Measurements from ENCODE around the gene SWSAP1.

Gene SWSAP1

GRCh38 chr19:11379857-11380350 lies 5.4 kb downstream of the SWSAP1 start:
- no peak overlapping the region for H3K27ac ChIP-seq (ENCODE audit: low read length)

DNA sequence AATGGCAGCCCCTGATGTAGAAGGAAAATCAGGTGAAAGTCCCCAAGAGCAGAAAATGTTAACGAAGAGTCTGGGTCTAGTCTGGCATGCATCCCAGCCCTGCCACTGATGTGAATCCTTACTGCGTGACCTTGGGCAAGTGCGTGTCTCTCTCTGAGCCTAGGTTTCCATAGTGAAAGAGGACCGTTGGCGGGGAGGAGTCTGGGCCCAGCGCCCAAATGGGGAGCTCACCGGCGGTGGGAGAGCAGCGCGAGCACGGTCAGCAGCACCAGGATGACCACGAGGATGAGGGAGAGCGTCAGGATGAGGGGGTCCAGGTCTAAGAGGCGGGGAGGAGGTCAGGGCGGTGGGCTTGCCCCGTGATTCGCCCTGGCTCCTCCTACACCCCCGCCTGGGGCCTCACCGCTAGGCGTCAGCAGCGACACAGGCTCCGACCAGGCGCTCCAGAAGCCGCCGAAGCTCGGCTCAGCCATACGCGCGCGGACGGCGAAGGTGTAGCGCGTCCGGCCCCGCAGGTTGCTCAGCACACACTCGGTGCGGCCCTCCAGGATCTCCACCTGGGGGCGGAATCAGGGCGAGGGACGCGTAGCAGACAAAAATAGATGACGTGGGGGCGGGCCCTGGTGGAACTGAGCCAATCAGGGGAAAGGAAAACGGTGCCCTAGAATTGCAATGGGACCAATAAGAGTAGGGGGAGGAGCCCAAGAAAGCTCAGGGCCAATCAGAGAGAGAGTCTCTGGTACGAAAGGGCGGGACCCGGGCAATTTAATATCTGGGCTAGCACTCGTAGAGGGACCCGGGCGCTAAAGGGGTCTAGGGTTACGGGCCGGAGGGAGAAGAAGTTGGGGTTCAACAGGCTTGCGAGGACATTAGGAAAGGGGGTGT lies 6.4 kb downstream of the SWSAP1 start:
- H3K27me3 ChIP-seq (ENCODE audit: control insufficient read depth in 1 of 2, insufficient read depth in 2 of 2, low read length in 2 of 2): peaks cover 19 to 23% of the 10 kb centered on the region in 2 donors
- peak overlapping the region; percentile 69 to 86 for H3K4me3 ChIP-seq (ENCODE audit: low read length in 2 of 2)
- peaks cover 49% of the 10 kb centered on the region for H3K4me1 ChIP-seq (ENCODE audit: control insufficient read depth, insufficient read depth, low read length)
- no peaks in the 10 kb centered on the region for H3K36me3 ChIP-seq (ENCODE audit: control insufficient read depth in 2 of 2, insufficient read depth in 2 of 2, low read length in 2 of 2)
- peak overlapping the region; percentile 61 to 86 for H3K9ac ChIP-seq (ENCODE audit: low read length in 2 of 2)
- H3K9me3 ChIP-seq (ENCODE audit: control insufficient read depth in 2 of 2, low read length in 2 of 2): no peaks in the 10 kb centered on the region
- peak overlapping the region; percentile 60 for H3K27ac ChIP-seq (ENCODE audit: low read length)

More at GRCh38 chr19:11379857-11380350, 5.4 kb downstream of the SWSAP1 start:
- Histone ChIP-seq H3K9me3 (ENCODE audit: control insufficient read depth in 2 of 2, low read length in 2 of 2) (no peaks in the 10 kb centered on the region), H3K9ac (ENCODE audit: low read length in 2 of 2) (peak overlapping the region; percentile 61 to 86), H3K27me3 (ENCODE audit: control insufficient read depth in 1 of 2, insufficient read depth in 2 of 2, low read length in 2 of 2) (peaks cover 19 to 23% of the 10 kb centered on the region in 2 donors), H3K4me1 (ENCODE audit: control insufficient read depth, insufficient read depth, low read length) (peaks cover 58% of the 10 kb centered on the region), H3K4me3 (ENCODE audit: low read length in 2 of 2) (peak overlapping the region in 1 of 2 donors; percentile 86), H3K36me3 (ENCODE audit: control insufficient read depth in 2 of 2, insufficient read depth in 2 of 2, low read length in 2 of 2) (no peaks in the 10 kb centered on the region)

GRCh38 chr19:11382898-11383705 lies 8.6 kb downstream of the SWSAP1 start:
- Histone ChIP-seq H3K36me3 (ENCODE audit: control insufficient read depth in 2 of 2, insufficient read depth in 2 of 2, low read length in 2 of 2) (no peaks in the 10 kb centered on the region), H3K9ac (ENCODE audit: low read length in 2 of 2) (no peak overlapping the region), H3K4me3 (ENCODE audit: low read length in 2 of 2) (peak overlapping the region in 1 of 2 donors; percentile 40), H3K9me3 (ENCODE audit: control insufficient read depth in 2 of 2, low read length in 2 of 2) (no peaks in the 10 kb centered on the region), H3K4me1 (ENCODE audit: control insufficient read depth, insufficient read depth, low read length) (peaks cover 32% of the 10 kb centered on the region), H3K27ac (ENCODE audit: low read length) (no peak overlapping the region), H3K27me3 (ENCODE audit: control insufficient read depth in 1 of 2, insufficient read depth in 2 of 2, low read length in 2 of 2) (peaks cover 19 to 23% of the 10 kb centered on the region in 2 donors)

DNA sequence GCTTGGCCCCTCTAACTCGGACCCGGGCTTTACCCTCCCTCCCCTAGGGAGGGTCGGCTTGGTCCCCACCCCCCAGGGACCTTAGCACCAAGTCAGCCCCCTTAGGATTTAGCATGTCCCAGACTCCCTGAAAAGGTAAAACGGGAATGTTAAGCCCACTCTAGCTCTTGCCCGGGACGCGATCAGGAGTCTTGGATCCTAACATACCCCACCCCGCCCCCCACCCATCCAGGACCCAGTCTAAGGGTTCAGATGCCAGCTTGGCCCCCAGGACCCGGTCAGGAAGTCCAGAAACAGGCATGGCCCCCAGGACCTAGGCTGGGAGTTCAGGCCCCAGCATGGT lies 9.2 kb downstream of the SWSAP1 start:
- H3K4me1 ChIP-seq (ENCODE audit: control insufficient read depth, insufficient read depth, low read length): peaks cover 27% of the 10 kb centered on the region
- no peak overlapping the region for H3K27ac ChIP-seq (ENCODE audit: low read length)
- peaks cover 19 to 23% of the 10 kb centered on the region in 2 donors for H3K27me3 ChIP-seq (ENCODE audit: control insufficient read depth in 1 of 2, insufficient read depth in 2 of 2, low read length in 2 of 2)
- H3K4me3 ChIP-seq (ENCODE audit: low read length in 2 of 2): peak overlapping the region in 1 of 2 donors; percentile 40
- H3K9ac ChIP-seq (ENCODE audit: low read length in 2 of 2): no peak overlapping the region
- H3K36me3 ChIP-seq (ENCODE audit: control insufficient read depth in 2 of 2, insufficient read depth in 2 of 2, low read length in 2 of 2): no peaks in the 10 kb centered on the region
- no peaks in the 10 kb centered on the region for H3K9me3 ChIP-seq (ENCODE audit: control insufficient read depth in 2 of 2, low read length in 2 of 2)

DNA sequence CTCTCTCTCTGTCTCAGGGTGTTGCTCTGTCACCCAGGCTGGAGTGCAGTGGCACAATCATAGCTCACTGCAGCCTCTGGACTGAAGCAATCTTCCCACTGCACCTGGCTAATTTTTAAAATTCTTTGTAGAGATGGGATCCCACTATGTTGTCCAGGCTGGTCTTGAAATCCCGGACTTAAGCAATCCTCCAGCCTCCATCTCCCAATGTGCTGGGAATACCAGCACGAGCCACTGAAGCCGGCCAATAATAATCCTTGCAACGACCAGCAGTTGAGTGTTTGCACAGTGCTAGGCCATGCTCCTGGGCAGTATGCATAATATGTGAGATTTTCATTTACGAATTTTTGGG lies 10.3 kb downstream of the SWSAP1 start:
- no peaks in the 10 kb centered on the region for H3K36me3 ChIP-seq (ENCODE audit: control insufficient read depth in 2 of 2, insufficient read depth in 2 of 2, low read length in 2 of 2)
- H3K4me1 ChIP-seq (ENCODE audit: control insufficient read depth, insufficient read depth, low read length): peaks cover 27% of the 10 kb centered on the region
- H3K9ac ChIP-seq (ENCODE audit: low read length in 2 of 2): no peak overlapping the region
- no peak overlapping the region for H3K27ac ChIP-seq (ENCODE audit: low read length)
- H3K4me3 ChIP-seq (ENCODE audit: low read length in 2 of 2): no peak overlapping the region
- no peaks in the 10 kb centered on the region for H3K9me3 ChIP-seq (ENCODE audit: control insufficient read depth in 2 of 2, low read length in 2 of 2)
- H3K27me3 ChIP-seq (ENCODE audit: control insufficient read depth in 1 of 2, insufficient read depth in 2 of 2, low read length in 2 of 2): peaks cover 19 to 23% of the 10 kb centered on the region in 2 donors

DNA sequence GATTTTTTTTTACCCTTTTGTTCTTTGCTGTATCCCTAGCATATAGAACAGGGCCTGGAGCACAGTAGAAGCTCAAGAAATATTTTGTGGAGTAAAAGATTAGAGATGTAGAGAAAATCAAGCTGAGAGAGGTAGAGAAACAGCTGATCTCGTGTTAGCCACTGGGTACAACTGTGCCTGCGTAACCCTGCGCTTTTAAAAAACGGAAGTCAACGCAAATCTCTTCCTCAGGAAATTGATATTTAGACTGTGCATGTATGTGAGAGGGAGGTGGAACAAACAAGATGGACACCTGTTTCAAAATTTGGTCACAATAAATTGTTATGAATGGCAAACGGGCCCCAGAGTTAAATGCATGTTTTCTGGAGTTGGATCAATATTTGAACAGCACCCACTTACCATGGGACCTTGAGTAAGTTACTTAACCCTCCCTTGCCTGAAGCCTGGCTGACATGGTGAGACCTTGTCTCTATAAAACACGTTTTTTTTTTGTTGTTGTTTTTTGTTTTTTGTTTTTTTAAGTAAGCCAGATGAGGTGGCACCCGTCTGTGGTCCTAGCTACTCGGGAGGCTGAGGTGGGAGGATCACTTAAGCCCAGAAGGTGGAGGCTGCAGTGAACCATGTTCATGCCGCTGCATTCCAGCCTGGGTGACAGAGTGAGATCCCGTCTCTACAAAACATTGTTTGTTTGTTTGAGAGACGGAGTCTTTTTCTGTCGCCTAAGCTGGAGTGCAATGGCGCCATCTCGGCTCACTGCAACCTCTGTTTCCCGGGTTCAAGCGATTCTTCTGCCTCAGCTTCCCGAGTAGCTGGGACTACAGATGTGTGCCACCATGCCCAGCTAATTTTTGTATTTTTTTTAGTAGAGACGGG lies 12.9 kb downstream of the SWSAP1 start:
- no peak overlapping the region for H3K9ac ChIP-seq (ENCODE audit: low read length in 2 of 2)
- H3K9me3 ChIP-seq (ENCODE audit: control insufficient read depth in 2 of 2, low read length in 2 of 2): peaks cover 0 to 6% of the 10 kb centered on the region in 2 donors
- H3K27ac ChIP-seq (ENCODE audit: low read length): no peak overlapping the region
- no peaks in the 10 kb centered on the region for H3K36me3 ChIP-seq (ENCODE audit: control insufficient read depth in 2 of 2, insufficient read depth in 2 of 2, low read length in 2 of 2)
- no peak overlapping the region for H3K4me3 ChIP-seq (ENCODE audit: low read length in 2 of 2)
- peaks cover 9% of the 10 kb centered on the region for H3K4me1 ChIP-seq (ENCODE audit: control insufficient read depth, insufficient read depth, low read length)
- peaks cover 13 to 18% of the 10 kb centered on the region in 2 donors for H3K27me3 ChIP-seq (ENCODE audit: control insufficient read depth in 1 of 2, insufficient read depth in 2 of 2, low read length in 2 of 2)

DNA sequence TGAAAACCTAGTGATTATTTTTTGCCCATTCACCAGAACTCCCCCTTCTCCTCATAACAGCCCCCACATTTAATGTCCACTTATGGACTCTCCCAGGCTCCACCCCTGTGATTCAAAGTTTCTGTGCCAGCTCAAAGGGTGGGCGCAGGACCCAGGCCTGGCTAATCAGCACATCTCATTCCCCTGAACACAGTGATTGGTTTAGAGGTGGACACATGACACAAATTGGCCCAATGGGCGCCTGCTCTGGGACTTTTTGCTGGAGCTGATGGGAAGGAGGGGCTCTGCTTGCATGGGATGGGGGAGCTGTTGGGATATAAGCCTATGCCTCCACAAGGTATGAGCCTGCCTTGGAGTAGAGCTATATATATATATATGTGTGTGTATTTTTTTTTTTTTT lies 15.9 kb downstream of the SWSAP1 start:
- no peaks in the 10 kb centered on the region for H3K27me3 ChIP-seq (ENCODE audit: control insufficient read depth in 1 of 2, insufficient read depth in 2 of 2, low read length in 2 of 2)
- peaks cover 0 to 6% of the 10 kb centered on the region in 2 donors for H3K9me3 ChIP-seq (ENCODE audit: control insufficient read depth in 2 of 2, low read length in 2 of 2)
- no peak overlapping the region for H3K27ac ChIP-seq (ENCODE audit: low read length)
- H3K4me3 ChIP-seq (ENCODE audit: low read length in 2 of 2): no peak overlapping the region
- H3K36me3 ChIP-seq (ENCODE audit: control insufficient read depth in 2 of 2, insufficient read depth in 2 of 2, low read length in 2 of 2): no peaks in the 10 kb centered on the region
- H3K4me1 ChIP-seq (ENCODE audit: control insufficient read depth, insufficient read depth, low read length): no peaks in the 10 kb centered on the region
- no peak overlapping the region for H3K9ac ChIP-seq (ENCODE audit: low read length in 2 of 2)

DNA sequence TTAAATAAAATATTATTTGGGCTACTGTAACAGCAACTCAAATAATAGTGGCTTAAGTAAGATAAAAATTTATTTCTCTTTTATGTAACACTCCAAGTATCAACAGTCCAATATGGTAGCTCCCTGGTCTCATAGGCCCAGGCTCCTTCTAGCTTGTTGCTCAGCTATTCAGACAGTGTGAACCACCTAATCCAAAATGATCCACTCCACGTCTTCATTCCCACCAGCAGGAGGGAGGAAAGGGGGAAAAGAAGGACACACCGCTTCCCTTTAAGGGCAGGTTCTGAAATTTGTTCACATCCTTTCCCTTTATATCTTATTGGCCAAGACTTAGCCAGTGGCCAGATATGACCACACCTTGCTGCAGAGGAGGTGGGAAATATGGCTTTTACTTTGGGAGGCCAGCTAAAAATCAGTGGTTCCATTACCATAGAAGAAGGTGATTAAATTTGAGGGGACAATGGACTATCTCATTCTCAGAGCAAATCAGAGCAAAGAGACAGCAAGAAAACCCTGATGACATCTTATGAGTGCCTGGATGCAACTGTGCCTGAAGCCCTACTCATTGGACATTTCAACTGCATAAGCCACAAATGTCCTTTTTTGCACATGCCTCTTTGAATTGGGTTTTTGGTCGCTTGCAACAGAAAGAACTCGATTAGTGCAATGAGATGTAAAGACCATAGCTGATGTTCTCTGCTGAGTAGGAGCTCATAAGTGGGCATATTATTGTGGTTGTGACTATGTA lies 16.6 kb downstream of the SWSAP1 start:
- no peaks in the 10 kb centered on the region for H3K4me1 ChIP-seq (ENCODE audit: control insufficient read depth, insufficient read depth, low read length)
- H3K4me3 ChIP-seq (ENCODE audit: low read length in 2 of 2): no peak overlapping the region

DNA sequence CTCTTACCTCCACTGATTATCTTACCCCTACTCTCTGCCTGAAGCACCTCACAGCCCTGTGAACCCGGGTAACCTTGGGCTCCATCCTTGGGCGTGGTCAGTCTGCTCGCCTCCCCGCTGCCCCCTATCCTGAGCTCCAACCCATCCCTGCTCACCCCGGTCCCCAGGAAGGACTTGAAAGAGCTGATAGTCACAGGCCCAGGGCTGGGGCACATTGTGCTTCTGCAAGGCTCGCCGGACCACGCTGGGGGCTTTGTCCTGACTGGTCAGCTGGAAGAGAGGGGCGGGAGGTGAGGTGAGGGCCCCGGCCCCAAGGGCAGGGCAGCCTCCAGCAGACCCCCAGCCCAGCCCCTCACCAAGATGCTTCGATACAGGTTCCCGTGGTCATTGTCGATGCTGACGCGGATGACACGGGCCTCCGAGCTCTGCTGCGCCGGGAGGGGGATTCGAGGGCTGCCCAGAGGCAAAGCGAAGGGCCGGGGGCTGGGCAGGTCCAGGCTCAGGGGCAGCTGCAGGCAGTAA lies 22.7 kb downstream of the SWSAP1 start:
- Histone ChIP-seq H3K9ac (ENCODE audit: low read length in 2 of 2) (no peak overlapping the region), H3K4me1 (ENCODE audit: control insufficient read depth, insufficient read depth, low read length) (no peaks in the 10 kb centered on the region), H3K27me3 (ENCODE audit: control insufficient read depth in 1 of 2, insufficient read depth in 2 of 2, low read length in 2 of 2) (no peaks in the 10 kb centered on the region), H3K27ac (ENCODE audit: low read length) (no peak overlapping the region), H3K4me3 (ENCODE audit: low read length in 2 of 2) (no peak overlapping the region), H3K36me3 (ENCODE audit: control insufficient read depth in 2 of 2, insufficient read depth in 2 of 2, low read length in 2 of 2) (no peaks in the 10 kb centered on the region), H3K9me3 (ENCODE audit: control insufficient read depth in 2 of 2, low read length in 2 of 2) (no peaks in the 10 kb centered on the region)

More for the DNA sequence above, 16.6 kb downstream of the SWSAP1 start:
- H3K27me3 ChIP-seq (ENCODE audit: control insufficient read depth in 1 of 2, insufficient read depth in 2 of 2, low read length in 2 of 2): no peaks in the 10 kb centered on the region
- H3K27ac ChIP-seq (ENCODE audit: low read length): no peak overlapping the region
- no peak overlapping the region for H3K9ac ChIP-seq (ENCODE audit: low read length in 2 of 2)
- peaks cover 0 to 6% of the 10 kb centered on the region in 2 donors for H3K9me3 ChIP-seq (ENCODE audit: control insufficient read depth in 2 of 2, low read length in 2 of 2)
- H3K36me3 ChIP-seq (ENCODE audit: control insufficient read depth in 2 of 2, insufficient read depth in 2 of 2, low read length in 2 of 2): no peaks in the 10 kb centered on the region

Data from stomach smooth muscle (tissue), 2 donors.